KBM-7 (cell line): ENCODE results near the gene B3GNT2.

Experiments
- DNase-seq: peaks from one replicate; pipeline ENCODE4 v3.0.0-alpha.2; 2015
- in situ Hi-C: fragments of 300-500 bp; cut with MboI; formaldehyde crosslinking; loops from 2 replicates; pipeline ENCODE4 v1.14.3; 2020; ENCODE audit warnings: low sequenced_read_pairs, low pct_unique_long_range_greater_than_20kb, mixed read lengths

The B3GNT2 gene

GRCh38 chr2:62202019-62202722 lies 6.3 kb downstream of the B3GNT2 start:
- DNase-seq, result peak; percentile 69
- in situ Hi-C loops, result loop anchor here (25.0 kb wide), 1 partner anchor 210 kb away; no protein-coding TSS in a partner anchor

GRCh38 chr2:62202729-62203128 lies 6.8 kb downstream of the B3GNT2 start:
- no peak for DNase-seq
- in situ Hi-C loops, result loop anchor here (25.0 kb wide), 1 partner anchor 210 kb away; no protein-coding TSS in a partner anchor

GRCh38 chr2:62203459-62203858 lies 7.5 kb downstream of the B3GNT2 start:
- in situ Hi-C loops, result loop anchor here (25.0 kb wide), 1 partner anchor 209 kb away; no protein-coding TSS in a partner anchor
- no peak for DNase-seq

GRCh38 chr2:62204998-62205496 lies 9.1 kb downstream of the B3GNT2 start:
- in situ Hi-C loops, result loop anchor here (25.0 kb wide), 1 partner anchor 207 kb away; no protein-coding TSS in a partner anchor
- DNase-seq, result no peak

GRCh38 chr2:62205554-62205953 lies 9.6 kb downstream of the B3GNT2 start:
- in situ Hi-C loops, result loop anchor here (25.0 kb wide), 1 partner anchor 207 kb away; no protein-coding TSS in a partner anchor
- no peak for DNase-seq

- DNase-seq, result no peak
- in situ Hi-C loops, result loop anchor here (25.0 kb wide), 1 partner anchor 206 kb away; no protein-coding TSS in a partner anchor
Measured at GRCh38 chr2:62206024-62206423, 10.1 kb downstream of the B3GNT2 start.

- in situ Hi-C loops, result loop anchor here (25.0 kb wide), 1 partner anchor 205 kb away; no protein-coding TSS in a partner anchor
- DNase-seq, result no peak
Measured at GRCh38 chr2:62207491-62207890, 11.6 kb downstream of the B3GNT2 start.

GRCh38 chr2:62208074-62208757 lies 12.3 kb downstream of the B3GNT2 start:
- in situ Hi-C loops, result loop anchor here (25.0 kb wide), 1 partner anchor 204 kb away; no protein-coding TSS in a partner anchor
- DNase-seq, result no peak

- DNase-seq, result no peak
- in situ Hi-C loops, result loop anchor here (25.0 kb wide), 1 partner anchor 204 kb away; no protein-coding TSS in a partner anchor
Measured at GRCh38 chr2:62208758-62209114, 12.8 kb downstream of the B3GNT2 start.

GRCh38 chr2:62209427-62209991 lies 13.6 kb downstream of the B3GNT2 start:
- in situ Hi-C loops, result loop anchor here (25.0 kb wide), 1 partner anchor 203 kb away; no protein-coding TSS in a partner anchor
- no peak for DNase-seq

GRCh38 chr2:62215306-62216064 lies 19.6 kb downstream of the B3GNT2 start:
- in situ Hi-C loops, result loop anchor here (25.0 kb wide), 1 partner anchor 197 kb away; no protein-coding TSS in a partner anchor

GRCh38 chr2:62216113-62216512 lies 20.2 kb downstream of the B3GNT2 start:
- in situ Hi-C loops, result loop anchor here (25.0 kb wide), 1 partner anchor 196 kb away; no protein-coding TSS in a partner anchor
- DNase-seq, result no peak

More at GRCh38 chr2:62215306-62216064, 19.6 kb downstream of the B3GNT2 start:
- DNase-seq, result no peak

- in situ Hi-C loops, result loop anchor here (25.0 kb wide), 1 partner anchor 196 kb away; no protein-coding TSS in a partner anchor
- no peak for DNase-seq
Measured at GRCh38 chr2:62216616-62217015, 20.7 kb downstream of the B3GNT2 start.

- in situ Hi-C loops, result loop anchor here (25.0 kb wide), 1 partner anchor 195 kb away; no protein-coding TSS in a partner anchor
- no peak for DNase-seq
Measured at GRCh38 chr2:62217421-62217820, 21.5 kb downstream of the B3GNT2 start.

- in situ Hi-C loops, result loop anchor here (25.0 kb wide), 1 partner anchor 194 kb away; no protein-coding TSS in a partner anchor
- no peak for DNase-seq
Measured at GRCh38 chr2:62217970-62218369, 22.1 kb downstream of the B3GNT2 start.

- in situ Hi-C loops, result loop anchor here (25.0 kb wide), 1 partner anchor 193 kb away; no protein-coding TSS in a partner anchor
- no peak for DNase-seq
Measured at GRCh38 chr2:62219407-62220159, 23.7 kb downstream of the B3GNT2 start.

- no peak for DNase-seq
- in situ Hi-C loops, result loop anchor here (25.0 kb wide), 1 partner anchor 191 kb away; no protein-coding TSS in a partner anchor
Measured at GRCh38 chr2:62221141-62221540, 25.2 kb downstream of the B3GNT2 start.

- in situ Hi-C loops, result loop anchor here (25.0 kb wide), 1 partner anchor 190 kb away; no protein-coding TSS in a partner anchor
- DNase-seq, result no peak
Measured at GRCh38 chr2:62222171-62222570, 26.3 kb downstream of the B3GNT2 start.
